A549 (cell line): Measurements from ENCODE around the gene EML2. TPM values are rescaled to one million over a fixed set of nuclear protein-coding genes. Genes with fewer than 3 reads are reported as not detected.

Experiments
- ATAC-seq, 2 experiments: fragments of 200-7000 bp in 1 of 2; fragments of >200 bp in 1 of 2; cut with Nextera tagmentation in 1 of 2; cut with Tn5 transposase in 1 of 2; 3 replicates each; pipeline versions ENCODE4 v1.8.0 to v1.9.1; 2018 to 2020; ENCODE audit warnings: mild to moderate bottlenecking in 1 of 2, moderate library complexity in 1 of 2
- CTCF ChIA-PET: fragments of 300-600 bp; sonication (Branson Sonifier 250); formaldehyde crosslinking; extraction: SDS; loops from one replicate; lab custom pipeline; 2021; ENCODE audit warnings: antibody characterized with exemption, inconsistent platforms; lab: Yijun Ruan, JAX
- POLR2A ChIA-PET: fragments of 350-600 bp; formaldehyde crosslinking; extraction: SDS; loops from one replicate; lab custom pipeline; 2021; ENCODE audit warnings: antibody characterized with exemption, inconsistent platforms; lab: Yijun Ruan, JAX
- DNase-seq, 2 experiments: peaks; one replicate each; pipeline versions ENCODE4 v3.0.0 to v3.0.0-alpha.2; 2011 to 2016; ENCODE audit warnings: low read depth in 1 of 2, low spot score in 1 of 2
- FAIRE-seq: peaks from 2 replicates; lab custom pipeline; 2011; peaks lifted over from hg19 to GRCh38; lab: Jason Lieb, UNC
- H3K27ac ChIP-seq, 2 experiments: fragments of >200 bp; sonication (Bioruptor Twin); formaldehyde crosslinking; 3 replicates each; pipeline ENCODE4 v1.5.1; 2016 to 2017
- H3K4me1 ChIP-seq: fragments of >200 bp; sonication (Bioruptor Twin); formaldehyde crosslinking; 3 replicates; pipeline ENCODE4 v1.6.1; 2016
- H3K4me2 ChIP-seq: fragments of >200 bp; sonication (Bioruptor Twin); formaldehyde crosslinking; 3 replicates; pipeline ENCODE4 v1.6.1; 2016
- H3K4me3 ChIP-seq: fragments of >200 bp; sonication (Bioruptor Twin); formaldehyde crosslinking; 3 replicates; pipeline ENCODE4 v1.5.1; 2016
- H3K9me3 ChIP-seq: fragments of >200 bp; sonication (Bioruptor Twin); formaldehyde crosslinking; 3 replicates; pipeline ENCODE4 v1.6.1; 2016
- CBX2 ChIP-seq: fragments of 200-600 bp; sonication (generic); IDR thresholded peaks from 2 replicates; pipeline ENCODE4 v1.6.1; 2016; ENCODE audit warnings: low read depth, mild to moderate bottlenecking, borderline replicate concordance
- CBX8 ChIP-seq: fragments of 200-600 bp; sonication (generic); IDR thresholded peaks from 2 replicates; pipeline ENCODE4 v1.6.1; 2016
- CEBPB ChIP-seq, 2 experiments: fragments of >200 bp in 1 of 2; sonication (Bioruptor Twin) in 1 of 2; formaldehyde crosslinking in 1 of 2; IDR thresholded peaks; 2 replicates each; pipeline ENCODE4 v1.6.1; 2012 to 2016
- CHD2 ChIP-seq: fragments of 150-350 bp; IDR thresholded peaks from 2 replicates; pipeline ENCODE4 v1.6.1; 2014; ENCODE audit warnings: low read length; ENCODE audit not compliant: partially characterized antibody
- CHD4 ChIP-seq: fragments of 200-600 bp; sonication (generic); IDR thresholded peaks from 2 replicates; pipeline ENCODE4 v1.6.1; 2016; ENCODE audit warnings: antibody characterized with exemption, mild to moderate bottlenecking, borderline replicate concordance
- CTCF ChIP-seq: fragments of >200 bp; sonication (Bioruptor Twin); formaldehyde crosslinking; IDR thresholded peaks from 3 replicates; pipeline ENCODE4 v1.5.1; 2016
- EHF ChIP-seq: fragments of 250-450 bp; sonication (Bioruptor Pico); IDR thresholded peaks from 2 replicates; pipeline ENCODE4 v1.5.0; 2020; ENCODE audit warnings: mild to moderate bottlenecking
- EHMT2 ChIP-seq: fragments of 200-600 bp; sonication (generic); IDR thresholded peaks from 2 replicates; pipeline ENCODE4 v1.6.1; 2016; ENCODE audit warnings: antibody characterized with exemption, low read depth, mild to moderate bottlenecking, moderate library complexity
- EP300 ChIP-seq, 2 experiments: fragments of >200 bp; sonication (Bioruptor Twin); formaldehyde crosslinking; IDR thresholded peaks; 2 replicates in 1 of 2; 3 replicates in 1 of 2; pipeline ENCODE4 v1.6.1; 2016 to 2017
- ESRRA ChIP-seq: fragments of 150-350 bp; IDR thresholded peaks from 2 replicates; pipeline ENCODE4 v1.6.1; 2014; ENCODE audit warnings: mild to moderate bottlenecking, low read length, borderline replicate concordance
- FOSB ChIP-seq: fragments of 250-450 bp; sonication (Bioruptor Pico); IDR thresholded peaks from 2 replicates; pipeline ENCODE4 v1.5.0; 2020; ENCODE audit warnings: mild to moderate bottlenecking, moderate library complexity
- GATA3 ChIP-seq: IDR thresholded peaks from 2 replicates; pipeline ENCODE4 v1.6.1; 2012; ENCODE audit warnings: borderline replicate concordance
- HDAC2 ChIP-seq: fragments of 200-600 bp; sonication (generic); IDR thresholded peaks from 2 replicates; pipeline ENCODE4 v1.6.1; 2016
- HEYL ChIP-seq: fragments of 250-450 bp; sonication (Bioruptor Pico); IDR thresholded peaks from 2 replicates; pipeline ENCODE4 v1.8.0; 2021; ENCODE audit warnings: mild to moderate bottlenecking, moderate library complexity
- JUN ChIP-seq, 2 experiments: fragments of >200 bp; sonication (Bioruptor Twin); formaldehyde crosslinking; IDR thresholded peaks; 2 replicates in 1 of 2; 3 replicates in 1 of 2; pipeline ENCODE4 v1.6.1; 2016 to 2017
- JUNB ChIP-seq: fragments of >200 bp; sonication (Bioruptor Twin); formaldehyde crosslinking; IDR thresholded peaks from 2 replicates; pipeline ENCODE4 v1.6.1; 2016
- NPAS2 ChIP-seq: fragments of 250-450 bp; sonication (Bioruptor Pico); IDR thresholded peaks from 2 replicates; pipeline ENCODE4 v1.8.0; 2022; ENCODE audit warnings: mild to moderate bottlenecking, moderate library complexity, borderline replicate concordance
- POLR2A ChIP-seq: IDR thresholded peaks from 2 replicates; pipeline ENCODE4 v1.6.1; 2012; ENCODE audit warnings: mild to moderate bottlenecking, low read length
- POLR2AphosphoS2 ChIP-seq: conservative IDR thresholded peaks from 2 replicates; pipeline ENCODE4 v1.6.1; 2012; ENCODE audit warnings: low read length, improper control_type of control experiment, inconsistent platforms
- RAD21 ChIP-seq, 2 experiments: fragments of >200 bp in 1 of 2; sonication (Bioruptor Twin) in 1 of 2; formaldehyde crosslinking in 1 of 2; IDR thresholded peaks in 1 of 2; conservative IDR thresholded peaks in 1 of 2; 2 replicates in 1 of 2; 3 replicates in 1 of 2; pipeline ENCODE4 v1.6.1; 2012 to 2018; ENCODE audit warnings: inconsistent platforms in 1 of 2
- RARB ChIP-seq: fragments of 250-450 bp; sonication (Bioruptor Pico); IDR thresholded peaks from 2 replicates; pipeline ENCODE4 v1.8.0; 2021; ENCODE audit warnings: mild to moderate bottlenecking, moderate library complexity
- RCOR1 ChIP-seq: fragments of 150-350 bp; IDR thresholded peaks from 2 replicates; pipeline ENCODE4 v1.6.1; 2014; ENCODE audit warnings: antibody characterized with exemption, low read length, low read depth
- RNF2 ChIP-seq: fragments of 200-600 bp; sonication (generic); IDR thresholded peaks from 2 replicates; pipeline ENCODE4 v1.6.1; 2016; ENCODE audit warnings: low read depth, mild to moderate bottlenecking, antibody characterized with exemption, moderate library complexity, borderline replicate concordance
- WGBS: methylation state at CpG from one replicate; pipeline ENCODE4 v1.1.6; 2017; ENCODE audit errors: missing lambda C conversion rate; 5-methylcytosine and 5-hydroxymethylcytosine counted together
- polyA plus RNA-seq, 4 experiments: library from polyadenylated mRNA; depleted of rRNA in 3 of 4; stranded (reverse); fragments of >200 nt; fragmentation: RNase III in 1 of 4; extraction: RNeasy Plus Mini Kit Qiagen cat#74134 plus additional on column Dnase treatment in 1 of 4; gene quantifications; 2 replicates in 3 of 4; 3 replicates in 1 of 4; pipeline ENCODE4 v1.2.3, GENCODE V29; 2011 to 2017
- TF ChIP-seq, protein P1 (sequence below): fragments of 150-350 bp; IDR thresholded peaks from 2 replicates; pipeline ENCODE4 v1.6.1; 2014; ENCODE audit warnings: low read depth, mild to moderate bottlenecking, low read length
- TF ChIP-seq, protein P2 (sequence below): fragments of >200 bp; sonication (Bioruptor Twin); formaldehyde crosslinking; IDR thresholded peaks from 3 replicates; pipeline ENCODE4 v1.6.1; 2016

Gene EML2
- polyA plus RNA-seq, 2 of the 4 experiments (the other 2 are of a cell fraction), result 22.7 to 25.9 TPM

GRCh38 chr19:45601524-45602374, 37.4 kb downstream of the EML2 start, which contains the start of gene GPR4:
Gene GPR4 (minus strand): TSS chr19:45602212. CDS start chr19:45591866, 10,346 bp downstream.
- CTCF ChIA-PET, result interaction anchor here (0.6 to 3.0 kb wide), 6 partner anchors 11 to 40 kb away, joined by 3 to 36 read pairs (median 4); partner anchors contain the start of gene EML2
- 21% methylated on average over 25 of the region's 52 CpGs for WGBS
- DNase-seq, result no peak

DNA sequence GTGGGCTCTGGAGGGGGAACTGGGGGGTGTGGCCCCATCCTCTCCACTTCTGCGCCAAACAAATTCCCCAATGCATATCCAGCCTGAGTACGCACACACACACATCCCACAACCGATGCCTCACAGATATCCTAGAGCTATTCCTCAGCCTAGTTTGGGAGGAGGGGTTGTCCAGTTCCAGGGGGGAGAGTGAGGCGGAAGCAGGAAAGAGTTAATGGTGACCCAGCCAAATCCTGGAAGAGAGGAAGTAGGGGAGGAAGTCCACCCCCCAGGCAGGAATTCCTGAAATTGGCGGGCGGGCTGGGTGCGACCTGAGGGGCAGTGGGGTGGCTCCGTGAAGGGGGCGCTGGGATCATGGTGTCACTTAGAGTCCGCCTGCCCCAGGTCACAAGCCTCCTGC, 38.1 kb downstream of the EML2 start:
- no peak for TF ChIP-seq CHD2
- no peak for TF ChIP-seq CTCF
- TF ChIP-seq, protein P1, sequence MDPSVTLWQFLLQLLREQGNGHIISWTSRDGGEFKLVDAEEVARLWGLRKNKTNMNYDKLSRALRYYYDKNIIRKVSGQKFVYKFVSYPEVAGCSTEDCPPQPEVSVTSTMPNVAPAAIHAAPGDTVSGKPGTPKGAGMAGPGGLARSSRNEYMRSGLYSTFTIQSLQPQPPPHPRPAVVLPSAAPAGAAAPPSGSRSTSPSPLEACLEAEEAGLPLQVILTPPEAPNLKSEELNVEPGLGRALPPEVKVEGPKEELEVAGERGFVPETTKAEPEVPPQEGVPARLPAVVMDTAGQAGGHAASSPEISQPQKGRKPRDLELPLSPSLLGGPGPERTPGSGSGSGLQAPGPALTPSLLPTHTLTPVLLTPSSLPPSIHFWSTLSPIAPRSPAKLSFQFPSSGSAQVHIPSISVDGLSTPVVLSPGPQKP, result no peak
- no peak for TF ChIP-seq JUN (IDR thresholded peaks at IDR 0.05)
- TF ChIP-seq CEBPB (IDR thresholded peaks at IDR 0.05), result no peak
- no peak for TF ChIP-seq NPAS2 (CRISPR knock-in tag)
- no peak for TF ChIP-seq EP300 (IDR thresholded peaks at IDR 0.05)
- TF ChIP-seq ESRRA, result no peak
- TF ChIP-seq HEYL (CRISPR knock-in tag), result no peak
- no peak for TF ChIP-seq CBX8
- TF ChIP-seq POLR2A, result no peak
- TF ChIP-seq GATA3, result no peak
- no peak for TF ChIP-seq EHMT2
- TF ChIP-seq, all 56 proteins: peak for 0
- H3K9me3 ChIP-seq, result no peaks in the 10 kb centered on the region
- no peak overlapping the region; the same call in 2 of the 3 replicates for H3K4me2 ChIP-seq
- H3K4me3 ChIP-seq, result no peak overlapping the region
- ChIA-PET CTCF (interaction anchor here (0.6 to 3.0 kb wide), 5 partner anchors 10 to 41 kb away, joined by 3 to 36 read pairs (median 3); no protein-coding TSS in a partner anchor), POLR2A (interaction anchor here (1.3 kb wide), 1 partner anchor 13 kb away, joined by 3 read pairs; no protein-coding TSS in a partner anchor)
- DNase-seq (no peak), FAIRE-seq (no peak), ATAC-seq (no peak)
- WGBS, result 55% methylated on average over 10 of the region's 10 CpGs
- no peak overlapping the region; a peak in 1 of 6 replicates for H3K27ac ChIP-seq
- H3K4me1 ChIP-seq, result peaks cover 23% of the 10 kb centered on the region

More at GRCh38 chr19:45601524-45602374, 37.4 kb downstream of the EML2 start, which contains the start of gene GPR4:
- H3K9me3 ChIP-seq, result no peaks in the 10 kb centered on the region
- peak within 1 kb of the TSS; percentile 29 for H3K4me3 ChIP-seq
- FAIRE-seq (no peak), ATAC-seq (peak in 1 of 2 experiments; percentile 57; a peak in 3 of 6 replicates)
- peak within 1 kb of the TSS; percentile 66 for H3K4me2 ChIP-seq
- no peak for TF ChIP-seq CBX2
- POLR2A ChIA-PET, result interaction anchor here (1.3 kb wide), 1 partner anchor 12 kb away, joined by 3 read pairs; no protein-coding TSS in a partner anchor
- H3K4me1 ChIP-seq, result peaks cover 24% of the 10 kb centered on the region
- H3K27ac ChIP-seq, result peak within 1 kb of the TSS in 1 of 2 experiments; percentile 54; a peak in 3 of 6 replicates

- CTCF ChIA-PET, result interaction anchor here (0.8 to 3.0 kb wide), 6 partner anchors 9 to 161 kb away, joined by 3 to 36 read pairs (median 4); no protein-coding TSS in a partner anchor
- H3K4me1 ChIP-seq, result peaks cover 23% of the 10 kb centered on the region
- no peak overlapping the region for H3K4me3 ChIP-seq
- POLR2A ChIA-PET, result interaction anchor here (1.3 kb wide), 1 partner anchor 14 kb away, joined by 3 read pairs; no protein-coding TSS in a partner anchor
- no peak overlapping the region for H3K27ac ChIP-seq
- DNase-seq, result no peak
- 75% methylated on average over 5 of the region's 5 CpGs for WGBS
- H3K9me3 ChIP-seq, result no peaks in the 10 kb centered on the region
- FAIRE-seq, result no peak
- no peak overlapping the region for H3K4me2 ChIP-seq
- no peak for ATAC-seq
- TF ChIP-seq CHD2 (no peak), EHF (no peak), POLR2A (no peak), CTCF (no peak), POLR2AphosphoS2 (no peak), JUNB (no peak), CHD4 (no peak), FOSB (no peak), RCOR1 (no peak), HDAC2 (no peak), RNF2 (no peak), RAD21 (conservative IDR thresholded peaks at IDR 0.05 in 1 of 2, IDR thresholded peaks at IDR 0.05 in 1 of 2) (no peak), RARB (CRISPR knock-in tag) (no peak)
- TF ChIP-seq, protein P2, sequence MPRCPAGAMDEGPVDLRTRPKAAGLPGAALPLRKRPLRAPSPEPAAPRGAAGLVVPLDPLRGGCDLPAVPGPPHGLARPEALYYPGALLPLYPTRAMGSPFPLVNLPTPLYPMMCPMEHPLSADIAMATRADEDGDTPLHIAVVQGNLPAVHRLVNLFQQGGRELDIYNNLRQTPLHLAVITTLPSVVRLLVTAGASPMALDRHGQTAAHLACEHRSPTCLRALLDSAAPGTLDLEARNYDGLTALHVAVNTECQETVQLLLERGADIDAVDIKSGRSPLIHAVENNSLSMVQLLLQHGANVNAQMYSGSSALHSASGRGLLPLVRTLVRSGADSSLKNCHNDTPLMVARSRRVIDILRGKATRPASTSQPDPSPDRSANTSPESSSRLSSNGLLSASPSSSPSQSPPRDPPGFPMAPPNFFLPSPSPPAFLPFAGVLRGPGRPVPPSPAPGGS, result no peak
Observed at GRCh38 chr19:45600340-45600885, 38.8 kb downstream of the EML2 start.
